ENCODE measurements around the gene RHEB.

RHEB gene

GRCh38 chr7:151524845-151525244 lies 5.2 kb upstream of the RHEB start:
- no peak for DNase-seq

GRCh38 chr7:151524331-151524730 lies 4.6 kb upstream of the RHEB start:
- DNase-seq: no peak

- DNase-seq: peak in 1 of 2 donors; percentile 16
These were observed 945 bp upstream of the RHEB start for GRCh38 chr7:151520419-151521261.

GRCh38 chr7:151518947-151519764 lies 539 bp downstream of the RHEB start:
- peak; percentile 63 to 70 for DNase-seq

GRCh38 chr7:151518105-151518946 lies 1.4 kb downstream of the RHEB start:
- peak; percentile 38 to 47 for DNase-seq

GRCh38 chr7:151517601-151518104 lies 2.0 kb downstream of the RHEB start:
- no peak for DNase-seq

- no peak for DNase-seq
These were observed 4.5 kb downstream of the RHEB start for GRCh38 chr7:151515276-151515565.

- no peak for DNase-seq
These were observed 5.0 kb downstream of the RHEB start for GRCh38 chr7:151514461-151515275.

- DNase-seq: no peak
These were observed 6.6 kb downstream of the RHEB start for GRCh38 chr7:151513133-151513532.

- no peak for DNase-seq
These were observed 7.3 kb downstream of the RHEB start for GRCh38 chr7:151512353-151512752.

- DNase-seq: no peak
These were observed 7.7 kb downstream of the RHEB start for GRCh38 chr7:151511946-151512345.

GRCh38 chr7:151511270-151511669 lies 8.4 kb downstream of the RHEB start:
- DNase-seq: no peak

- DNase-seq: no peak
These were observed 9.9 kb downstream of the RHEB start for GRCh38 chr7:151509670-151510333.

GRCh38 chr7:151508991-151509390 lies 10.7 kb downstream of the RHEB start:
- no peak for DNase-seq

- DNase-seq: no peak
These were observed 11.9 kb downstream of the RHEB start for GRCh38 chr7:151507806-151508205.

- DNase-seq: no peak
These were observed 12.8 kb downstream of the RHEB start for GRCh38 chr7:151506901-151507382.

GRCh38 chr7:151505836-151506468 lies 13.7 kb downstream of the RHEB start:
- no peak for DNase-seq

- no peak for DNase-seq
These were observed 14.3 kb downstream of the RHEB start for GRCh38 chr7:151505433-151505832.

GRCh38 chr7:151504715-151505326 lies 14.9 kb downstream of the RHEB start:
- DNase-seq: no peak

All from CD4-positive, alpha-beta T cell treated with Interleukin-1 beta for 1 hour (primary cell).